ENCODE measurements around the gene COX14. TPM values are rescaled to one million over a fixed set of nuclear protein-coding genes. Genes with fewer than 3 reads are reported as not detected.

Gene COX14
- total RNA-seq, 4 donors from 2014 or later = 32.1 to 68.7 (median 53.5) TPM

GRCh38 chr12:50110762-50111351 is 1.2 kb upstream of the COX14 start:
- no peaks in the 10 kb centered on the region for H3K9me3 ChIP-seq
- peak in 1 of 4 donors; percentile 25 for TF ChIP-seq POLR2A (IDR thresholded peaks at IDR 0.05)
- no peak for TF ChIP-seq CTCF (IDR thresholded peaks at IDR 0.05)
- 0% methylated on average over 1 of the region's 7 CpGs for WGBS, 2 donors
- H3K36me3 ChIP-seq = peaks cover 0 to 6% (median 0%) of the 10 kb centered on the region in 3 donors
- intact Hi-C loops (cut with DNase I) = no loop called here
- H3K4me1 ChIP-seq = peaks cover 27 to 57% (median 38%) of the 10 kb centered on the region in 3 donors
- no peaks in the 10 kb centered on the region for H3K27me3 ChIP-seq
- H3K4me3 ChIP-seq = peak overlapping the region; percentile 13 to 90 (median 80)
- no peak for DNase-seq
- H3K27ac ChIP-seq = peak overlapping the region; percentile 76 to 95 (median 85)

- DNase-seq = no peak
- Histone ChIP-seq H3K4me1 (peaks cover 27 to 62% (median 38%) of the 10 kb centered on the region in 3 donors), H3K36me3 (peaks cover 0 to 11% (median 0%) of the 10 kb centered on the region in 3 donors), H3K4me3 (peak overlapping the region; percentile 13 to 90 (median 80)), H3K9me3 (no peaks in the 10 kb centered on the region), H3K27ac (peak overlapping the region; percentile 76 to 95 (median 85)), H3K27me3 (no peaks in the 10 kb centered on the region)
- WGBS, 2 donors = 11 to 26% methylated on average over 10 to 11 of the region's 19 CpGs
- intact Hi-C loops (cut with DNase I) = no loop called here
- TF ChIP-seq POLR2A (IDR thresholded peaks at IDR 0.05) (no peak), CTCF (IDR thresholded peaks at IDR 0.05) (no peak)
Observed at GRCh38 chr12:50111395-50111692, 692 bp upstream of the COX14 start.

GRCh38 chr12:50112456-50113218 is 601 bp downstream of the COX14 start:
- intact Hi-C loops (cut with DNase I) = no loop called here
- DNase-seq = no peak
- Histone ChIP-seq H3K4me1 (peaks cover 27 to 74% (median 42%) of the 10 kb centered on the region in 3 donors), H3K27ac (peak overlapping the region; percentile 85 to 98 (median 95)), H3K36me3 (peaks cover 0 to 19% (median 0%) of the 10 kb centered on the region in 3 donors), H3K27me3 (no peaks in the 10 kb centered on the region), H3K4me3 (peak overlapping the region; percentile 48 to 90 (median 80)), H3K9me3 (no peaks in the 10 kb centered on the region)
- no peak for TF ChIP-seq CTCF (IDR thresholded peaks at IDR 0.05)
- TF ChIP-seq POLR2A (IDR thresholded peaks at IDR 0.05) = no peak
- 17 to 19% methylated on average over 26 of the region's 26 CpGs for WGBS, 2 donors

- Histone ChIP-seq H3K36me3 (peaks cover 0 to 63% (median 0%) of the 10 kb centered on the region in 3 donors), H3K9me3 (no peaks in the 10 kb centered on the region), H3K4me1 (peaks cover 6 to 47% (median 21%) of the 10 kb centered on the region in 3 donors), H3K4me3 (no peak overlapping the region), H3K27me3 (no peaks in the 10 kb centered on the region), H3K27ac (peak overlapping the region in 1 of 4 donors; percentile 7)
- intact Hi-C loops (cut with DNase I) = no loop called here
- TF ChIP-seq CTCF (IDR thresholded peaks at IDR 0.05) (no peak), POLR2A (IDR thresholded peaks at IDR 0.05) (no peak)
- WGBS, 2 donors = 73 to 82% methylated on average over 6 of the region's 6 CpGs
- DNase-seq = no peak
Observed at GRCh38 chr12:50117057-50117622, 5.1 kb downstream of the COX14 start.

- H3K9me3 ChIP-seq = no peaks in the 10 kb centered on the region
- intact Hi-C loops (cut with DNase I) = no loop called here
- no peak overlapping the region for H3K27ac ChIP-seq
- H3K36me3 ChIP-seq = peaks cover 0 to 86% (median 4%) of the 10 kb centered on the region in 3 donors
- H3K27me3 ChIP-seq = no peaks in the 10 kb centered on the region
- 100% methylated on average over 2 of the region's 2 CpGs for WGBS, 2 donors
- no peak for DNase-seq
- no peak for TF ChIP-seq POLR2A (IDR thresholded peaks at IDR 0.05)
- no peak for TF ChIP-seq CTCF (IDR thresholded peaks at IDR 0.05)
- no peak overlapping the region for H3K4me3 ChIP-seq
- H3K4me1 ChIP-seq = peaks cover 0 to 30% (median 5%) of the 10 kb centered on the region in 3 donors
Observed at GRCh38 chr12:50119387-50119786, 7.4 kb downstream of the COX14 start.
